NOMO-1 (cell line): ENCODE data around the gene PITPNC1.
"Not testable (repeated sequence)": the region's sequence is repeated elsewhere in the genome, so short reads cannot be mapped to it uniquely, and the experiment has no call there.

ENCODE experiments used
- DNase-seq, 2 experiments: peaks; one replicate each; lab custom pipeline; 2025; ENCODE audit not compliant: unreplicated experiment in 2 of 2; lab: John Stamatoyannopoulos, UW

The PITPNC1 gene

DNA sequence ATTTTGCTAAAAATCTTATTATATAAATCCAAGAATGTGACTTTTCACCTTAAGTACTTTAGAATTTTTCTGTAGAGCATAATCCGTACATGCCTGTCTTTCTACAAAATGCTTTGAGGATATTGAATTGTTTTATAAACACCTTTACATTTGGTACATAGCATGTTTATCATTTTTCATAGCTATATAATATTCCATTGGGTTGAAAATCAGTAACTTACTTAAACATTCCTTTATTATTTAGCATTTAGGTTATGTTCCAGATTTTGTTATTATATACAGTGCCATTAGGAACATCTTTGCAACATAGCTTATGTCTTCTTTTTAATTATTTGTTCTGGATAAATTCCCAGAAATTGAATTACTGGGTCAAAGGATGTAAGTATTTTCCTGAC is 323.6 kb downstream of the PITPNC1 start:
- DNase-seq, result no peak

- not testable (repeated sequence) for DNase-seq
Measured at GRCh38 chr17:67702861-67703260, 325.8 kb downstream of the PITPNC1 start.

DNA sequence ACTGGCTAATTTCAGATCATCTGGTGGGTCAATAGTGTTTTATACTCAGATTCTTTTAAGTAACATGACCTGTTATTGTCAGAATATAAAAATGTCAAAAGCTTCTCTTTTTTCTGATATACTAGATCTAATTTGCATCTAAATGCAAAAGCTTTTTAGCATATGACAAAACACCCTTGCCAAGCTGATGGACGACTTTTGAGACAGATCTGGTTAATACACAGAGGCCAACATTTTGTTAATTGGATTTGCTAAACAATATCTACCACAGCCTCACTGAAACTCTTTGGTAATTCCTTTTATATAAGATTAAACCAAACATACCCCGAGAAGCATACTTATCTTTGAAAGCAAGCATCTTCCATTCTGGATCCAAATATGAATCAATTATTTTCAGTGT is 330.4 kb downstream of the PITPNC1 start:
- no peak for DNase-seq

GRCh38 chr17:67708378-67708777 is 331.3 kb downstream of the PITPNC1 start:
- DNase-seq, result no peak

GRCh38 chr17:67711916-67712315 is 334.8 kb downstream of the PITPNC1 start:
- DNase-seq, result no peak

DNA sequence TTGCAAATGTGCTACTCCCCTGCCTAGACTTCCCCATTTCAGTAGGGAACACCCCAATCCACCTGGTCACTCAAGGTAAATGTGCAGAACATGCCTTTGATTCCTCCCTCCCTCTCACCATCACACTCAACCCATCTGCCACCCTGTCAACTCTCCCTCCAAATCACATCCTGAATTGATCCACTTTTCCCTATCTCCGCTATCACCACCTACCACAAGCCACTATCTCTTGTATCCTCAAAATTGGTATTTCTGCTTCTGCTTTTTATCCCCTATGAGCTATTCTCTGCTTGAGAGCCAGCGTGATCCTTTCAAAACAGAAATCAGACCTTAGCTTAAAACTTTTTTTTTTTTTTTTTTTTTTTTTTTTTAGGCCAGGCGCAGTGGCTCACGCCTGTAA is 335.3 kb downstream of the PITPNC1 start:
- DNase-seq, result no peak

- DNase-seq, result no peak
Measured at GRCh38 chr17:67713169-67713568, 336.1 kb downstream of the PITPNC1 start.

DNA sequence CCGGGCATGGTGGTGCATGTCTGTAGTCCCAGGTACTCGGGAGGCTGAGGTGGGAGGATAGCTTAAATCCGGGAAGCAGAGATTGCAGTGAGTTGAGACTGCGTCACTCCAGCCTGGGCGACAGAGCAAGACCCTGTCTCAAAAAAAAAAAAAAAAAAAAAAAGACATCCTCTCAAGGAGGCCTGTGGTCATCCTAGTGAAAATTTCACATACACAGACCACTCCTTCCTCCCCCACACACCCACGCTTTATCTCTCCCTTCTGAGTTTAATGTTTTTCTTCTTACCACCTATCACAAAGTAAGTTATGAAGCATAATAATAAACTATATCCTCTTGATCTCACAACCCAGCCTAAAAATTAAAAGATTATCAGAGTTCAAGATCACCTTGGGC is 339.3 kb downstream of the PITPNC1 start:
- no peak for DNase-seq

DNA sequence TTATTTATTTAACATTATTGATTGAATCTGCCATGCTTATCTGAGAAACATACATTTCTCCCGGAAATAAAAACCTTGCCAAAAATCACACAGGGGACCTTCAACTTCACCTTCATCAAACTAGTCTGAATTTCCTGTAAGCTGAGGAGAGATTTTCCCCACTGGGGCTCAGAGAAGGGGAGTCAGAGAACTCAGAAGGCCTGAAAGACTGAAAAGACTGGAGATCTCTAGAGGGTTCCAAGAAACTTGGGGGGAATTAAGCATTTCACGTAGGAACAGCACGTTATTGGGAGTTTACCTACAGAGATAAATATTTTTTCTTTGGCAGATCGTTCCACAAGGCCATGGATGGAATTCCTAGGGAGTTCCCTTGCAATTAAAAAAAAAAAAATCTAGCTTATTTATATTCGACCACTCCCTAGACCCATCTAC is 340.1 kb downstream of the PITPNC1 start:
- DNase-seq, result peak in 1 of 2 experiments; percentile 36

- DNase-seq, result peak; percentile 96 to 99
Measured at GRCh38 chr17:67717624-67718324, 340.7 kb downstream of the PITPNC1 start, which contains the start of gene NOL11. Gene NOL11 (plus strand): TSS chr17:67717936. CDS start chr17:67717948, 12 bp downstream.

GRCh38 chr17:67718325-67718941 is 341.4 kb downstream of the PITPNC1 start:
- peak; percentile 9 to 36 for DNase-seq

GRCh38 chr17:67725373-67725791 is 348.3 kb downstream of the PITPNC1 start:
- DNase-seq, result no peak

DNA sequence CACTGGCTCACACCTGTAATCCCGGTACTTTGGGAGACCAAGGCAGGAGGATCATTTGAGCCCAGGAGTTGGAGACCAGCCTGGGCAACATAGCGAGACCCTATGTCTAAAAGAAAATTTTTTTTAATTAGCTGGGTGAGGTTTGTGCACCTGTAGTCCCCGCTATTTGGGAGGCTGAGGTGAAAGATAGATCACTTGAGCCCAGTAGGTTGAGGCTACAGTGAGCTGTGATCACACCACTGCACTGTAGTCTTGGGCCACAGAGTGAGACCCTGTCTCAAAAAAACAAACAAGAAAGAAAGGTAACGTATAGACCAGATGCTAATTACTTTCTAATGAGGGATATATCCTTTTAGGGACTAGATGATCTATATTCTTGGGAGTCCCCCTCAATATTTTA is 348.7 kb downstream of the PITPNC1 start:
- no peak for DNase-seq

- DNase-seq, result not testable (repeated sequence)
Measured at GRCh38 chr17:67727152-67728039, 350.3 kb downstream of the PITPNC1 start.

DNA sequence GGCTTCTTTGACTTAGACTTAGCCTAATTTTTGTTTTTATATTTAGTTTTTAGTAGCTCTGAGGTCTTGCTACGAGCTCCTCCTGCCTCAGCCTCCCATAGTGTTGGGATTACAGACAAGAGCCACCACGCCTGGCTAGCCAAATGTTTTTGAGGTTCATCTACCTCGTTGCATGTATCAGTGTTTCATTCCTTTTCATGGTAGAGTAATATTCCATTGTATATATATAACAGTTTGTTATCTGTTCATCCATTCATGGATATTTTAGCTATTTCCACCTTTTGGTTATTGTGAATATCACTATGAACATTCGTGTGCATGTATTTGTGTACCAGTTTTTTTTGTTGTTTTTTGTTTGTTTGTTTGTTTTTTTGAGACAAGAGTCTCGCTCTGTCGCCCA is 352.8 kb downstream of the PITPNC1 start:
- no peak for DNase-seq

GRCh38 chr17:67730731-67731130 is 353.6 kb downstream of the PITPNC1 start:
- no peak for DNase-seq

DNA sequence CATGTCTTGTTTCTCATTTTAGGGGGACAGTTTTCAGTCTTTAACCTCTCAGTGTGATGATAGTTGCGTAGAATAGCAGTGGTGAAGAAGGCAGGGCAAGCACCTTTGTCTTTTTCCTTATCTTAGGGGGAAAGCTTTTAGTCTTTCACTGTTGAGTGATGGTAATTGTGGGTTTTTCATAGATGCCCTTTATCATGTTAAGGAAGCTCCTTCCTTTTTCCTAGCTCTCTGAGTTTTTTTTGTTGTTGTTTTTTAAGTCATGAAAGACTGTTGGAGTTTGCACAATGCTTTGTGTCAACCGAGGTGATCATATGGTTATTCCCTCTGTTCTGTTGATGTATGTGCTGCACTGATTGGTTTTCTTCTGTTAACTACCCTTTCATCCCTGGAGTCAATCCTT is 356.4 kb downstream of the PITPNC1 start:
- DNase-seq, result no peak

DNA sequence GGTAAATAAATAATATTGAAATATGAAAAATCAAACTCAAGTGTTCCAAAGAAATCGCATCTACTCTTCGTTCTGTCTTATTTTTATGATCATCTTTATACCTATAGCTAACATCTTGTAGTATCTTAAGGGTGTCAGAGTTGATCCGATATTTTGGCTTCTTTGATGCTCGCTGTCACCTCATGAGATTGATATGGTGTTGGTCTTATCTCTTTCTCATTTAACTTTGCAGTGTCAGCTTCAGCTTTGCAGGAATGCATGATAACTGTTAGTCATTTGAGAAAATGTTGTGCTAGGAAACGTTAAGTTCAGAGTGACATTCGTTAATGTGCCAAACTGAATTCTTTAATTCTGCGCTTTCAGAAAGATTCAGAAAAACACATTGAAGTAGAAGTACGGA is 360.1 kb downstream of the PITPNC1 start:
- DNase-seq, result no peak

GRCh38 chr17:67742025-67742424 is 364.9 kb downstream of the PITPNC1 start:
- DNase-seq, result no peak
